IPS-18c (cell line): ENCODE data around the gene SLCO3A1.
"Not testable (repeated sequence)": the region's sequence is repeated elsewhere in the genome, so short reads cannot be mapped to it uniquely, and the experiment has no call there.

Experiments
- H3K4me3 ChIP-seq: 2 replicates; pipeline ENCODE4 v1.7.0; 2013; ENCODE audit warnings: low read depth, mild to moderate bottlenecking, low read length, moderate library complexity; ENCODE audit not compliant: insufficient read depth
- H3K9me3 ChIP-seq: one replicate; pipeline ENCODE4 v1.6.1; 2013; ENCODE audit warnings: mild to moderate bottlenecking, low read length, moderate library complexity; ENCODE audit not compliant: control insufficient read depth, insufficient read depth

The SLCO3A1 gene

GRCh38 chr15:91956026-91956723 is 102.7 kb downstream of the SLCO3A1 start:
- Histone ChIP-seq H3K9me3 (no peaks in the 10 kb centered on the region), H3K4me3 (no peak overlapping the region)

DNA sequence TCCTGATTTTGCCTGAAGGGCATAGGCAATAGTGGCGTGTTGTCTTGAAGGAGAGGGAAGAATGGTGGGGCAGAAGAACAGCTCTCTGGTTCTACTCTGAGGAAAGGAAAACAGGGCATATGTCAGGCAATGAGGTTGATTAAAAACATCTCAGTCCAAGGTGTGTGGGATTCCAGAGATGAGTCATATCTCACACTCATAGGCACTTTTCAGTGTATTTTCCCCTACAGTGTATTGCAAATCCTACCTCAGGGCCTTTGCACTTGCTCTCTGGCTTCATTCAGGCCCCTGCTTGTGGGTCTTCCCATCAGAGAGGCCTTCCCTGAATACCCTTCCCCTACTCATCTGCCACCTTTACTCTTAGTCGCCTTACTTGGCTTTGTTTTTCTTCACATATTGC is 107.8 kb downstream of the SLCO3A1 start:
- H3K4me3 ChIP-seq: no peak overlapping the region
- no peaks in the 10 kb centered on the region for H3K9me3 ChIP-seq

DNA sequence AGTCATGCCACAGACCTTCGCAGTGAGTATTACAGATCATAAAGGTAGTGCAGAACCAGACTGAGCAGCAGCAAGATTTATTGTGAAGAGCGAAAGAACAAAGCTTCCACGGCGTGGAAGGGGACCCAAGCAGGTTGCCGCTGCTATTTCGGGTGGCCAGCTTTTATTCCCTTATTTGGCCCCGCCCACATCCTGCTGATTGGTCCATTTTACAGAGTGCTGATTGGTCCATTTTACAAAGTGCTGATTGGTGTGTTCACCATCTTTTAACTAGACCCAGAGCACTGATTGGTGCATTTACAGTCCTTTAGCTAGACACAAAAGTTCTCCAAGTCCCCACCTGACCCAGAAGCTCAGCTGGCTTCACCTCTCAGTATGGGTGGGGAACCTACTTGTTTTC is 110.2 kb downstream of the SLCO3A1 start:
- H3K4me3 ChIP-seq, H3K9me3 ChIP-seq: not testable (repeated sequence)

GRCh38 chr15:91965501-91966193 is 112.1 kb downstream of the SLCO3A1 start:
- no peak overlapping the region for H3K4me3 ChIP-seq
- H3K9me3 ChIP-seq: no peaks in the 10 kb centered on the region

- Histone ChIP-seq H3K4me3 (no peak overlapping the region), H3K9me3 (no peaks in the 10 kb centered on the region)
Measured at GRCh38 chr15:91966194-91966552, 112.7 kb downstream of the SLCO3A1 start.

GRCh38 chr15:91967935-91968606 is 114.6 kb downstream of the SLCO3A1 start:
- Histone ChIP-seq H3K9me3 (no peaks in the 10 kb centered on the region), H3K4me3 (no peak overlapping the region)

GRCh38 chr15:91968610-91969009 is 115.1 kb downstream of the SLCO3A1 start:
- no peak overlapping the region for H3K4me3 ChIP-seq

GRCh38 chr15:91970142-91970541 is 116.6 kb downstream of the SLCO3A1 start:
- Histone ChIP-seq H3K4me3 (no peak overlapping the region), H3K9me3 (no peaks in the 10 kb centered on the region)

More at GRCh38 chr15:91968610-91969009, 115.1 kb downstream of the SLCO3A1 start:
- no peaks in the 10 kb centered on the region for H3K9me3 ChIP-seq

DNA sequence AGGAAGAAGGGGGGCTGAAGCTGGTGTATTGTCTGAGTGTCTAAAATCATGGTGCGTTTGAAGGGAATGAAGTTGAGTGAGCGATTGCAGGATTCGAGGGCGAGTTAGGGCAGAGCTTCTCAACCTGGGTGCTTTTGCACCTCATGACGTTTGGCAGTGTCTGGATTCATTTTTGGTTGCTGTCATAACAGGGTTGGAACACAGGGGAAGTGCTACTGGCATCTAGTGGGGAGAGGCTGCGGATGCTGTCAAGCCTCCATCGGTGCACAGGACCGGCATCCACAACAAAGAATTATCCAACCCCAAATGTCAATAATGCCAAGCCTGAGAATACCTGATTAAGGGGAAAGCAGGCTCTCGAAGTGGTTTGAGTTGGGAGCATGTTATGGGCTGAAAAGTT is 120.0 kb downstream of the SLCO3A1 start:
- no peaks in the 10 kb centered on the region for H3K9me3 ChIP-seq

DNA sequence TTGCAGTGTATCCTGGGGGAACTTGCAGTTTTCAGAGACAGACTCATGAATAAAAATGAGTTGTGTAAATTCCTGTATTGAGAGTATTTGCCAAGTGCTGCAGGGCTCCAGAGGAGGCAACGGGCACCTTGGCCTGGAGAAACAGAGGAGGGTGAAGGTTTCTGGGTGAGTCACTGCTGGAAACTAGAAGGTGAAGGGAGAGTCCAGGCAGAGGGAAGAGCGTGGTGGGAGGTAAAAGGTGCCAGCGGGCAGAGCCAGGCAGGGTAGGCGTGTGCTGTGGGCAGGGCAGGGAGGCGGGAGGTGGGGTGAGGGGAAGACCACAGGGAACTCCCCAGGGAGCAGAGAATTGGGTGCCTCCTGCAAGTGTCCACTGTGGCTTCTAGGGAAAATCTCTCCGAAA is 120.8 kb downstream of the SLCO3A1 start:
- no peaks in the 10 kb centered on the region for H3K9me3 ChIP-seq
- H3K4me3 ChIP-seq: no peak overlapping the region

More for the DNA sequence above, 120.0 kb downstream of the SLCO3A1 start:
- no peak overlapping the region for H3K4me3 ChIP-seq

- no peaks in the 10 kb centered on the region for H3K9me3 ChIP-seq
- no peak overlapping the region for H3K4me3 ChIP-seq
Measured at GRCh38 chr15:91975241-91975978, 121.9 kb downstream of the SLCO3A1 start.

- no peaks in the 10 kb centered on the region for H3K9me3 ChIP-seq
Measured at GRCh38 chr15:91976966-91977365, 123.5 kb downstream of the SLCO3A1 start.

DNA sequence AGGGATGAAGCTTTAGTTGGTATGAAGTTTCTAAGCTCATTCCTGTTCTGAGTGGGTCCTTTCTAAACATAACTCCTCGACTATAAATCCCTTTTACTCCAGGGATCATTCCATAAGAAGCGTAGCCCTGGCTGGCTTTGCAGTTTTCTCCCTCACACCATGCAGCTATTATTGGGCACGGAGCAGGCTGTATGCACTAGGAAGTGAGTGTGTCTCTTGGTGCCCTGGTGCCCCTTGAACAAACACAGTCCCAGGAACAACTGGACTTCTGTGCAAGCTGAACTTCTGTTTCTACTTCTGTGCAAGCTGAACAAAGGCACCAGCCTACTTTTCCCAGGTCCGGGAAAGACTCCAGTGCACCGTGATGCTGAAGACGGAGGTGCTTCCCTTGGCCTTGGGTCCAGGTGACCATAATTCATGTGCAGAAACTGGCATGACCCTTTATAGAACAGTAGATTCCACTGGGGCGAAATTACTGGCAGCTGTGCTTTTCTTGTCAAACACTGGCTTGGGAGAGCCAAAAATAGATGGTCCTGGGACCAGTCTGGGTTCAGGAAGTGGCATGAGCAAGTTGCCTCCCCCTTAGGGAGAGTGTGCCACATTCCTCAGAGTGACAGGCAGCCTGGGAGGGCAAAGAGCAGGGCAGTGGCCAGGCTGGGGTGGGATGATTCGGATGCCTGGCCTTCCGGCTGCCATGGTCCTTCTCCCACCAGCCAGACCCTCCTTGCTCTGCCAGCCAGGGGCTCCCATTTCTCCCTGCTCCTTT is 127.2 kb downstream of the SLCO3A1 start:
- H3K4me3 ChIP-seq: no peak overlapping the region
- H3K9me3 ChIP-seq: no peaks in the 10 kb centered on the region

More at GRCh38 chr15:91976966-91977365, 123.5 kb downstream of the SLCO3A1 start:
- H3K4me3 ChIP-seq: no peak overlapping the region

- Histone ChIP-seq H3K9me3 (no peaks in the 10 kb centered on the region), H3K4me3 (no peak overlapping the region)
Measured at GRCh38 chr15:91981821-91982800, 128.6 kb downstream of the SLCO3A1 start.

GRCh38 chr15:91983729-91984340 is 130.3 kb downstream of the SLCO3A1 start:
- no peak overlapping the region for H3K4me3 ChIP-seq
- H3K9me3 ChIP-seq: no peaks in the 10 kb centered on the region
